Activated T-helper 1 cell treated with anti-CD3 and anti-CD28 coated beads, Interleukin-2, amount 50 U/mL, for 16 hours (primary cell): ENCODE measurements around the gene PPP1R1C.

Experiments
- DNase-seq, 2 donors: peaks; one replicate each; pipeline ENCODE4 v3.0.0-alpha.2; 2020; ENCODE audit warnings: low read depth in 1 of 2, low spot score in 1 of 2

Gene PPP1R1C

DNA sequence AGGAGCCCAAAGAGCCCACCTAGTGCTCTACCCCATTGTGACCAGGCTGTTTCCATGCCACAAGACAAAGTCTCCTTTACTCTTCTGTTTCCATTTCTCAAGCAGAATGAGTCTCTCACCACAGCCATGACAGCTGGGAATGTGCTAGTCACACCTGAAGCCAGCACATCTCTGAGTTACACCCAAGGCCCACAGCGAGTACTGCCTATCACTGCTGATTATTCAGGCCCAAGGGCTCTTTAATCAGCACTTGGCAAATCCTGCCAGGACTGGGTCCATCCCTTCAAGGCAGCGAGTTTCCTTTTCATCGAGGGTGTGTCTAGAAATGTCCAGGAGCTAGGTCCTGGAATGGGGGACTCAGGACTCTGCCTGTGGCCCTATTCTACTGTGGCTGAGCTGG is 14.6 kb upstream of the PPP1R1C start:
- no peak for DNase-seq

DNA sequence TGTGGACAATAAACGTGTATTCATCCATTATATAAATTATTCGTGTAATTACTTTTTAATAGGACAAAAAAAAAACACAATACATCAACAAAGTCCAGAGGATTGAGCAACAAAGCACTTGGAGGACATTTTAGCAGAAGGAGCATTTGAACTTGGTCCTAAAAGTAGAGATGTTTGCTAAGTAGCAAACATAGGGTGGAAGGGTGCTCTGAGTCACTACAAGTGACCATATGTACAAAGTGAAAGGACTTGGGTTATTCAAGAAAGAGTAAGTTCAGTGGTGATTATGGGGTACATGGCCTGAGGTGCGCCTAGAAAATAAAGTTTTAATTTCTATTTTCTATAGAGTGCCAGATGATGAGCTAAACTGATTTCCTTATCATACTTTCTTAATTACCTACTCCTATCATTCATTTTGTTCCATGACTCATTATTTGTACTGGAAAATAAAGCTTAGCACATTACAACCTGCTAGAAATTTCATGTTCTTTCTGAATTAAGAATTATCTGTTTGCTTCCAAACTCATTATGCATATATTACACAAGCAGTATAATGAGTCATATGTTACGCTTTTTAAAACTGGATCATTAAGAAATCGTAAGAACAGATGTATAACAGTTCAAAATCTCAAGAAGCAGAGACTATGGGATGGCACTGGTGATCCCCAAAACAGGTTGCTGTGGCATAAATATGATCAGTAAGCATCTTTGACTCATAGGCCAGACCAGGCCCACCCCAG is 13.1 kb upstream of the PPP1R1C start:
- no peak for DNase-seq

DNA sequence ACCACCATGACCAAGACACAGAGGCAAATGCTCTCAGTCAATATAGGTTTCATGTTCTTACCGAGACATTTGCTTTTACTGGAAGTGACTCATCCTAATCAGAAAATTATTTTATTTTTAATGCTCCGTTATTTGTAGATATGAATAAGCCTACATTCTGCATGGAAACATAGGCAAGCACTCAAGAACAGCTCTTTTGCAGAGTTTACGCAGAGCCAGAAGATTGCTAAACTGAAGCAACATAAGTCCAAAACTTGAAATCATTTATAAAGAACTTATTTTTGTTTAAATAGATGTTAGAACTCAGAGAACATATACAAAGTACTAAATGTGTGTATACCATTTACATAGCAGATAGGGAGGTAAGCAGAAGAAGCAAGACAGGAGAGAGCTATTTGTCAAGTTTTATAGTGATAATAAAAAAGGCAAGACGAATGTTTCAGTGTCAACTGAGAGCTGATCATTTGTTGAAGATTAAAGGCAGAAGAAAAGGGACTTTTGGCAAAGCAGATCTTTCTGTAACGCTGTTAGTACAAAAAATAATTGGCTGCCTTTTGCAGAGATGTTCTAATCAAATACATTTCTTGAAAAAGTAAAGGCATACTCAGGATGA is 12.4 kb upstream of the PPP1R1C start:
- DNase-seq: no peak

DNA sequence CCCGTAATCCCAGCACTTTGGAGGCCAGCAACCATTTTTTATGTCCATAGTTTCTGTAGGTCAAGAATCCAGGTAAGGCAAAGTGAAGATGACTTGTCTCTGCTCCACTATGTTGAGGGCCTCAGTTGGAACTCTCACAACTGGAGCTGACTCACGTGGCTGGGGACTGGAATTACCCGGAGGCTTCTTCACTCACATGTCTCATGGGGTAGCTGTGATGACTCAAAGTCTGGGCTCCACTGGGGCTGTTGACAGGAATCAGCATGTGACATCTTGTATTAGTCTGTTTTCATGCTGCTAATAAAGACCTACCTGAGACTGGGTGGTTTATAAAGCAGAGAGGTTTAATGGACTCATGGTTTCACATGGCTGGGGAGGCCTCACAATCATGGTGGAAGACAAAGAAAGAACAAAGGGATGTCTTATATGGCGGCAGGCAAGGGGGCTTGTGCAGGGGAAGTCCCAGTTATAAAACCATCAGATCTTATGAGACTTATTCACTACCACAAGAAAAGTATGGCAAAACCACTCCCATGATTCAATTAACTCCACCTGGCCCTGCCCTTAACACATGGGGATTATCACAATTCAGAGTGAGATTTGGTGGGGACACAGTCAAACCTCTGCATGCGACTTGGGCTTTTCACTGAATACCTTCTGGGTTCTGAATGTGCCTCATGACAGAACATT is 7.8 kb upstream of the PPP1R1C start:
- DNase-seq: no peak

DNA sequence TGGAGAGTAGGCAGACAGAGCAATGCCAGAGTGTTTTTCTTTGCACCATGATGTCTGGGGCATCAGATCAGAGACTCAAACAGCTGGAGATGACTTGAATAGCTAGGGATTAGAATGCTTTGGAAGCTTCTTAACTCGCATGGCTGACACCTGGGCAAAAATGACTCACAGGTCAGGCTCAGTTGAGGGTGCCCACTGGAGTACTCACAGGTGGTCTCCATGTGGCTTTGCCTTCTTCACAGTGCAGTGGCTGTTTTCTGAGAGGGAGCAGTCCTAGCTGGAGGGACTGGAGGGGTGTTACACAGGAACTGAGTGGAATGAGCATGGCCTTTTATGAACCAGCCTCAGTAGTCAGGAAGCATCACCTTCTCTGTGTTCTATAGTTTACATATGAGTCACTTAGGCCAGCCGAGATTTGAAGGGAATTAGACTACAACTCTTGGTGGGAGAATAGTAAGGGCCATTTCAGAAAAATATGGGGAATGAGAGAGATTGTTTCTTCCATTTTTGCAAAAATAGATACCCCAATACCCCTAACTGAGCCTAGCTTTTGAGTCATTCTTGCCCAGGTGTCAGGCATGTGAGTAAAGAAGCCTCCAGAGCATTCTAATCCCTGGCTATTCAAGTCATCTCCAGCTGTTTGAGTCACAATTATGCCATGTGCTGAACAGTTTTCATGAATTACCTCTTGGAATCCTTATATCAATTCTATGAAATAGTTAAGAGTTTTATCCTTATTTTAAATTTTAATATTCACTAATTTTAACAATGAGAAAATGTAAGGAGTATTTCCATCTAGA is 7.1 kb upstream of the PPP1R1C start:
- no peak for DNase-seq

DNA sequence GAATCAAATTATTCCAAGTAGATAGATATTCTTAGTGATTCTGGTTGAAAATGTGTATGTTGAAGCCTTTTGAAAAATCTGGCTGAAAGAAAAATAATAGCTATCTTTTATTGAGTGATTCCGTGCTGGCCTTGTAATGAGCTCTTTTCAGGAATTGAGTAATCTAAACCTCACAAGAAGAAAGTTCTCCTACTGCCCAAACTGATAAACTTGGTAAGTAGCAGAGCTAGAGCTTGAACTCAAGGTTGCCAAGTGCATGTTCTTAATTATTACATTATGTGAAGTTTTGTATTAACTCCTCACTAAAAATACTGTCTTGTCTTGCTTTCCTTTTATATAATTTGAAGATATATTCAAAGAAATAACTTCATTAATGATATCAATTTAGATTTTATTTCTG is 1.6 kb upstream of the PPP1R1C start:
- DNase-seq: no peak

DNA sequence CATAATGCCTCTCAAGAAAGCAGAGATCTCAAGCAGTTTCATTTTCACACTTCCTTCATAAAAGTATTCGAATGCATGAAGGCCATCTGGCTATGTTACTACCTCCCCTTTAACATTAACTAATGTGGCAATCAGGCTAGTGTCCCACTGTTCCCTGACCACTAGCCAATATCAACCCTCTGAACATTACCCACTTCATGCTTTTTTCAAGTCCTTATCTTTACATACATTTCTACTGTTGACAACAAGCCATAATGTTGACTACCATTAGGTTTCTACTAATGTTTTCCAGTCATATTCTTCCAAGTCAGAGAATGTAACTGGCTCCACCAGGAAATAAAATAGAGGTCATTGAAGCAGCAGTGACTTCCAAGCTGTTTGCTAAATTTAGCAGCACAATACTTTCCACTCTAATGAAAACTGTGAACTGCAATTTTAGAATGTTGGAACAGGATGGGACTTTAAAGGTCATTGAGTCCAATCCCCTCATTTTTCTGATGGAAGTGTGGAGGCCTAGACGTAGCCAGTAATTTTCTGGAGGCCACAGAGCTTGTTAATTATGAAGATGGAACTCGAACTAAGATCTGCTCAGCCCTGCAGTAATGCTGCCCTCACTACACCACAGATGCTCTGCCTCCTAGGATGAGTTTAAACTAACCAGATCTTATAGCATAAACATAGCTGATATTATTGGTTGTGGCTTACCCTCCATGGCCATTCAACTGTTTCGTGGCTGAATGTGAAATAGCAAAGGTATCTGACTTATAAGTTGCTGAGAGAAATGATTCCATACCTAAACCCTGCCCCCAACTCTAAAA is 630 bp upstream of the PPP1R1C start:
- no peak for DNase-seq

DNA sequence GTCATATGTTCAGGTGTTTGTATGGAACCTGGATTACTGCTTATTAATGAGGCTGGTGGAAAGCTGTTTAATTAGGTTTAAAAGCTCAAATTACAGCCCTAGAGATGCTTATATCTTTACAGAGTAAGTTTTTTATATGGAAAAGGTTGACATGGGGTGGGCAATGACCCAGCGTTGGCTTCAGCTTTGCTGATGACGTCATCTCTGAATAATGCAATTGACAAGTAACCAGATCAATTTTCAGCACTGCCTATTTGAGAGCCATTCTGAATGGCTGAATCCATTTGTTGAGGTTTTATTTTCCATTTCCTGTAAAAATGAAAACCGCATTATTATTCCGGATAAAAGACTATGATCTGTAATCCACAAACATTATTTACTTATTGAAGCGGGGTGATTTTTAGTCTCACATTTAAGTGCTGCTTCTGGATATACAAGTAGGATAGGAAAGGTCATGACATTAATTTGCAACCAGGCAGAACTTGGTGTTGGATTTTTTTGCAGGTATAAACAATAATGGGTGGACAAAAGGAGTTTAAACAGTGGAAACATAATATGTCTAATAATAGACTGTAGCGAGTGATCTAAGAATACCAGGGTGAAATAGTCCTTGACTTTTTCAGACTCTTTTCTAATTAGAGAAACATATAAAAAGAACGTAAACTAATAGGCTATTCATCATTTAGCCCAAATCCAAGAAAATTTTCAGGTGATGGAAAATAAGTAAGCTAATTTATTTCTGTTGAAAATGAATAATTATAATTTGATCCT is 2.7 kb downstream of the PPP1R1C start:
- no peak for DNase-seq

DNA sequence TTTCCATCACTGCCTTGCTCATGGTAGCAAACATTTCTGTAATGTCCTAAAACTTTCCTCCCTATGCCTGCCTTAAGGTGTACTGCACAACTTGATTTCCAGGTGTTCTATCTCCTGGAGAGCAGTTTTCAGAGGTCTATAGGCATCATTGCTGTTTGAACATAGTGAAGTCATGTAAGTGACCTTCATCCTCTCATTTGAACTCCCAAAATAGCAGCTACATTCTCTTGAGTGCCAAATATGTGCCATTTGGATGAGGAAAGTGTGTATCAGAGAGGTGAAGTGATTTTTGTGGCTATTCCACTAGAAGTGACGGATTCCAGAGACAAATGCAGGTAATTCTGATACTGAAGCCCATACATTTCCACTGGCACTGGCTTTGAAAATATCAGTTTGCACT is 3.4 kb downstream of the PPP1R1C start:
- no peak for DNase-seq

DNA sequence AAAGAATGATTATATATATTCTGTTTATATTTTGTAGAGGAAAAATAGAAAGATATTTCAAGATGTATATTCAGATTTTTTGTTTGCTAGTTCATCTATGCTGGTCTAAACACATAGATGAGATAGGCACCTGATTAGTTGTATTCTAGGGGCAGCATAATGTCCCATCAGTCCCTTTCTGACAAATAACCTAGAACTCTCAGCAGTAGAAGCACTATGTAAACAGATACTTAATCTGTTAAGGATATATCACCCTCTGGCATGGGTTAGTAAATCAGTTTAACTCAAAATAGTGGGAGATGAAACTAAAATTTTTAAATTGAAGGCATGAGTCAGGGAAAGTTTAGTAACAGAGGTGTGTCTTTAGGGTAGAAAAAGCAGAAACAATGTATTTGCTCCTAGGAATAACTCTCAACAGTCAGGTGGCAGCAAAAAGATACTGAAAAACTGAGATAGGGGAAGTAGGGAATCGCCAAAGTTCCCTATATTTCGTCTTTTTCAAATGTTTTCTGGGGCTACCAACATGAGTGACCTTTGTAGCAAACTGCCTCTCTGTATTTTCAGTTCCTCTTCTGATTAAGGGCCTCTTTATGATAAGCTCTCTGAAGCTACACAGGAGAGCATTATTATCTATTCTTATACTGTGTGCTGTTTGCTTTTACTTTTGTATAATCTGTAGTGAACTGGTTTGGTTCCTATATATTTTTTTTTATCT is 5.7 kb downstream of the PPP1R1C start:
- no peak for DNase-seq

DNA sequence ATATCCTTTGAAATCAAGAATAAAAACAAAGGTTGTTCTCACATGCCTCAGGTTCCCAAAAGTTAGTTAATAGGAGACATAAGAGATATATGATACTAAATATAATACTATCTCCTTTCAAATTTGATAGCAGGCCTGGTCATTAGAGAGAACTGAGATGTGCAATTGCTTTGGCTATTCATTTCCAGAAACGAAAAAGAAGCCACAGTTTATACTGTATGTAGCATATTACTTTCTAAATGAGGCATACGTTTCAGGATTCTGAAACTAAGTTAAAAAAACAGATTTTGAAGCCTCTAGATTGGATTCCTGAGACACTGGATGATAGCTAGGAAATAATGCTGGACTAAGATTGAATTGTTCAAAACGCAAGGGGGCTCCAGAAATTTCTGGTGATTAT is 7.1 kb downstream of the PPP1R1C start:
- no peak for DNase-seq

DNA sequence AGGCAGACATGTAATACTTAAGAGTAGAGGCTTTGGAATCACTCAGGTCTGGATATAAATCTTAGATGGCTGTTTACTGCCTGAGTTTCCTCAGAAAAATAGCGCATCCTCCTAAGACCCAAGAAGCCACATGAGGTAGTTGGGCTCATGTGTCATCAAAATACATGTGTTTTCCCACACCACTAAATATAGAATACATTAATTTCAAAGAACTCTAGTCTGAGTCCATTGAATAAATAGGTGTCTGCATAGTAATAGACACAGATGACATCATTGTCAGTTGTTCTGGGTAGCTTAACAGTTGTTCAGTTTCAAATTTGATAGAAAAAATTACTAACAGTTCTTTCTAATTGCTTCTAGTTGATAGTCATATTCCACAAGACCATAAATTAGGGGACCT is 9.6 kb downstream of the PPP1R1C start:
- no peak for DNase-seq

DNA sequence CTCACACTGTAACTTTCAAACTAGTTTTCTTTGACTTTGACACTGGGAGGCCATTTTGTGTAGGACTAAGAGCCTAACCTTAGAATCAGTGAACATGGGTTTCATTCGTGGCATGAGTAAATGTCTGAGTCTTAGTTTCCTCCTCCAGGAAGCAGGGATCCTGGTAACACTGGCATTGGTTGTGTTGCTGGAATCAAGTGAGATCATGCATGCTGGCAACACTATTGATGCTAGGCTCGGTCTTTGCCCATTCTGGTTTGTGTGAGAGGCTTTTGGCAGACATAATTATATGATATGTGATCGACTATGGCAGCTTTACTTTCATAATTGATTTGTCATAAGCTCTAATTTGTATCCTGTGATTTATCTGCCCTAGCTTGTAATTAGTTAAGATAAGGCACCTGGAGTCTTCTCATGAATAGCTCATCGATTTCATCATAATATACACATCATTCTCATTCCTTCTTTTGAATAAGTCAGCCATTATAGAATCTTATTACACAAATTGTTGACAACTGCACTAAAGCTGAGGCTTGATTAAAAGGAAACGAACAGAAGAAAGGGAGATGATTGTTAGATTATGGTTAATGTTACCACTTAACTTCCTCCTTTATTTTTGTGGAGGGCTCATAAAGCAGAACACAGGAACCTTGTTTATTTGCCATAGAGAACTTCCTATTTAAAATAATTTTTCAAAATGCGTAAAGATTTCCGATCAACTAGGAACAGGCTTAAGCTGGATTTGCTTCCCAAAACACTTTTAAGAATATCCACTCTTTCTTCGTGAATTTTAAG is 12.6 kb downstream of the PPP1R1C start:
- DNase-seq: no peak

DNA sequence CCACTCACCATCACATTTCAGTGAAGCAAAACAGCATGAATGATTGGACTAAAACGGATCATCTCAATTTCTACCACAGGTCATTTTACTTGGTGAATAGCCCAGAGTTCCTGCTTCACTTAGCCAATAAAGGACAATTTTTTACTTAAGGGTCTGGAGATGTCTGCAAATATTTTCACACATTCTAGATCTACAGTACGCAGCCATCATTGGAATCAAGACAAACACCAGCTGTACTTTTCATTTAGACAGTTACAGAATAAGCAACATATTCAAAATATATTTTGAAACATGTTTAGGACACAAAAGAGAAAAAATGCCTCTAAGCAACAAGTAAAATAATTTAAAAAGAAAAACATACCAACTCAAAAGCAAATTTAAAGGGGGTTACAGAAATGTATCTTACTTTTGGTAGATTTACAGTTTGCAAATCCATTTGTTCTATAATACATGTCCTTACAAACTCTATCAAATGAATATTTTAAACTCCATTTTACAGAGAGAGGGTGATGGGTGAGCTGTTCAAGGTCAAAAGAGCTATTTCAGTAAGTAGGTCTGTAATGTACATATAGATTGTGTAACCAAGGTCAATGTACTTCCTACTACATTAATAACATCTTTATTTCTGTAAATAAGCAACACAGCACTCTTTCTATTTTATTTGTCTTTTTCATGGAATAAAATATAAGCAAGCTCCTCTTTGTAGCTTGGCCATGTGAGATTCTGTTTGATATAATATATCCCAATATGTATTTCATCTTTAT is 13.4 kb downstream of the PPP1R1C start:
- no peak for DNase-seq

DNA sequence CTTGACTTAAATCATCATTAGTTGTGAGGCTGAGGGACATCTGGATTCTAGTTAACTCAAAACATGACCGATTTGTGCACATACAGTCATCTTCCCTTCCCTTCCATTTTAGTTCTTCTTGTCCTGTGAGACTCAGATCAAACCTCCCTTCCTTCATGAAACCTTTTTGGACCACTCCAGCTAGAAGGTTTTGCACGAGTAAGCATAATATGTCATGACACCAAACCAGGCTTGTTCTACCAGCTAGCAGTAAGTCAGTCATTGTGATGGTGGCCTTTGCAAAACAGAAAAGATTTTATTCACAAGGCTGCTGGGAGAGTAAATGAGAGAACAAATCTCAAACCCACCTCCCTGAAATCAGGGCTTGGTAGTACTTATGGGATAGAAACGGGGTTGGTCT is 14.3 kb downstream of the PPP1R1C start:
- no peak for DNase-seq

DNA sequence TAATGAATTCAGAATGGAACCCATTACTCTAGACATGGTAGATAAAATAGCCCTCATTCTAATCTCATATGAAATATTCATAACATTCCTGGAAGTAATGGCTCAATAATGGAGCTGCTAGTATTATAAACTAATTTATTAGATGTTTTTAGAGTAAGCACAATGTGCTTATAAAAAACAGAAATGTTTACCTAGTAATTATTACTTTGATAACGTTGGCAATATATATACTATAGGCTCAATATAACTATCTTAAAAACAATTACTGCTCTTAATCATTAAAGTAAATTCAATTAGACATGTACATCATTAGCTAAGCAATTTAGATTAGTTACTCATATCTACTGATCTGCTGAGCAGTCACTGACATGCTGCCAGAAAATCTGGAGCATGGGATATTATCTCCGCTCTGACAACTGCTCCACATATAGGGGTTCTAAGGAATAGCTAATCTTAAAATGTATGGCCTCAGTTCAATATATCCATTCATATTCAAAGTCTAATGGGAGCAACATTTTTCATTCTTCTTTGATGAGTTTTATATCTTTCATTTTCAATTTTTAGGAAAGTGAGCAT is 19.4 kb downstream of the PPP1R1C start:
- no peak for DNase-seq

DNA sequence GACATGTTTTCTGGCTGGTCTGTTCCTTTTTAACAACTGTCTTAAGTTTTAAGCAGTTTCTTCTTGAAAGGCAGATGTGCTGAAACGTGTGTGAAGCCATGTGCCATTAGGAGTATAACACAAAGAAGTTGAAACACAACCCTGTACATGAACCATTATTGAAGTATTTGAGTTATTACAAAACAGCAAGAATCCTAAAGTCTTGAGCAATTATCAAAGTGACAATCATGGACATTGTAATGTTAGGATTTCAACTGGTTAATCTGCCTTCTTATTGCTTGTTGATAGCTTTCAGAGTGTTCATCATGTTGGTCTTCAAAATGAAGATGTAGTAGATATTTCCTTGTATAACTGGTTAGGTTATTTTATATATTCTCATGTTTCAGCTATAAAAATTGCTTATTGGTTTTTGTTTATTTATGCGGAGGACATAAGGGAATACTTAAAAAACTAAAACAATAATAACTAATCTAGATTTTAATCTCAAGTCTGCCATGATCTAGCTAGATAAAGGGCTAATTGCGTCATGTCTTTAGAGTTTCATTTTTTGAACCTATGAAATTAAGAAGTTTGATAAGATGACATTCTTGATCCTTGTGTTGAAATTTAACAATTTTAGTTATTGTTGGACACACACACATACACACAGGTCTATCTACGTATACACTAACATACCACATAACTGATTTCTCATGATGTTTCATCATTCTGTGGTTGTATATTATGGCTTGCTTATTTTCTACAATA is 21.1 kb downstream of the PPP1R1C start:
- DNase-seq: no peak
